Umbilical cord (tissue), 2 donors: ENCODE results near the gene JAML. TPM values are rescaled to one million over a fixed set of nuclear protein-coding genes. Genes with fewer than 3 reads are reported as not detected.
"Not testable (repeated sequence)": the region's sequence is repeated elsewhere in the genome, so short reads cannot be mapped to it uniquely, and the experiment has no call there.

Experiments
- DNase-seq: peaks from one replicate; pipeline ENCODE4 v3.0.0-alpha.2; 2015; ENCODE audit warnings: low spot score
- total RNA-seq: library from RNA; depleted of rRNA; stranded (reverse); fragments of >200 nt; gene quantifications from one replicate; pipeline ENCODE4 v1.2.3, GENCODE V29; 2014; ENCODE audit warnings: low replicate concordance; ENCODE audit not compliant: insufficient read depth

Gene JAML
- total RNA-seq, 1 donor from 2014 or later, result 18.8 TPM

DNA sequence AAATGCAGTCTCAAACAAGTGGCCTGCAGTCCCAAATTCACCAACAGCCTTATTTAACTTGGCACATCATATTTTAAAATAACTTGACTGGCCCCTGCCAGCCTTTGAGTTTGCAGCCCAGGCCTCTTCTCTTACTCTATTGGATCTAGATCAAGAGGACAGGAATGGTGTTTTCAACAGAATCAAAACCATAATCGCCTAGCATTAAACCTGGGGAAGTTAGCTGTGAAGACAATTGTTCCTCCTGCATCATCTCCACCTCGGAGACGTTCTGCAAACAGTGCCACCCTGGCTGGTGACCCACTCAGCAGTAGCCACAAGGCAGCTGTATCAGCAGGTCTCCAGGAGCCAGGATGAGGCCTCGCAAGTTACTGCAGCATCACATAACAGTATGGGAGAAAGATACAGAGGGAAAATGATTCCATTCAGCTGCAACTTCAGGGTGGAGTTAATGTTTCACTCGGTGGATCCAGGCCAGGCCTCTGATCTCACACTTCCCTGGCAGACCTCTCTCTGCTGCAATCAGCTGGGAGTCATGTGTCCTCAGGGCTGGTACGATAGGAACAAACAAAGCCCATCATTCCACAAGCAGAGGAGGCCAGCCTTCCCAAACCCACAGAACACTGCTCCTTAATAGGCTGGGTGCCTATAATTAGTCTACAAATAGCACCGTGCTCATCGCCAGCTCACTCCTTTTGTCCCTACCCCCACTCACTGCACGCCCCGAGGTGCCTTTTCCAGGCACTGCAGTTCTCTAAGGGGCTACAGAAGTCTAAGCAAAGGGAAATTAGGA, 29.8 kb downstream of the JAML start:
- peak; percentile 95 for DNase-seq

GRCh38 chr11:118193910-118194566, 30.8 kb downstream of the JAML start:
- no peak for DNase-seq

GRCh38 chr11:118192817-118193216, 32.0 kb downstream of the JAML start:
- DNase-seq, result not testable (repeated sequence)

GRCh38 chr11:118190942-118191506, 33.8 kb downstream of the JAML start:
- DNase-seq, result not testable (repeated sequence)

DNA sequence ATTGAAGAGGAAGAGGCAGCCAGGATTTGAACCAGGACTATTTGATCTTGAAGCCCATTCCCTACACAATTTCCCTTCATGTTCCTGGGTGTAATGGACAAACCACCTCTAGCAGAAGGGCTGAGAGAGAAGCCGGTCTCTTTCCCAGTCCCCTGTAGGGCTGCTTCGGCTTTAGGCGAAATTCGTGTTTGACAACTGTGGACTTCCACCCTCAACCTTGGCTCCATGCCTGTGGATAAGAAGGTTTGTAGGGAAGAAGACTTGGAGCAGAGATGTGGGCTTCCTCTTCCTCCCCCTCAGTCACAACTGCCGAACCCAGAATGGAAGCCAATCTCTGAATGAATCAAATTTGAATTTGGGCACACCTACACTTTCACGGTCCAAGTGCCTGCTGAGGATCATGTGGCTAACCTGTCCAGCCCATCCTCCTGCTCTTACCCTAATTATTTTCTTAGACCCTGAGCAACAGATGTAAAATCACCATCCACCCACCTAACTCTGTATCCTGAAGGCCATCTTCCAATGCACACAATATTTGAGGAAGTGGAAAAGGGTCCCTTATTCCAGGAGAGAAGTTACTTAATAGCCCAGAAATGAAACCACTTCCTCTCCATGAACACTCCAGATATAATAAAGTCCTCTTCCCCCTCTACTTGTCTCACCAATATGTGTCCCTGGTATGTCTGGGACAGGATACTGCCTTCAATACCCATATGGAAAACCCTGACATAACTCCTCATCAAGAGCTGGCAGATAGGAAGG, 38.3 kb downstream of the JAML start:
- DNase-seq, result no peak

DNA sequence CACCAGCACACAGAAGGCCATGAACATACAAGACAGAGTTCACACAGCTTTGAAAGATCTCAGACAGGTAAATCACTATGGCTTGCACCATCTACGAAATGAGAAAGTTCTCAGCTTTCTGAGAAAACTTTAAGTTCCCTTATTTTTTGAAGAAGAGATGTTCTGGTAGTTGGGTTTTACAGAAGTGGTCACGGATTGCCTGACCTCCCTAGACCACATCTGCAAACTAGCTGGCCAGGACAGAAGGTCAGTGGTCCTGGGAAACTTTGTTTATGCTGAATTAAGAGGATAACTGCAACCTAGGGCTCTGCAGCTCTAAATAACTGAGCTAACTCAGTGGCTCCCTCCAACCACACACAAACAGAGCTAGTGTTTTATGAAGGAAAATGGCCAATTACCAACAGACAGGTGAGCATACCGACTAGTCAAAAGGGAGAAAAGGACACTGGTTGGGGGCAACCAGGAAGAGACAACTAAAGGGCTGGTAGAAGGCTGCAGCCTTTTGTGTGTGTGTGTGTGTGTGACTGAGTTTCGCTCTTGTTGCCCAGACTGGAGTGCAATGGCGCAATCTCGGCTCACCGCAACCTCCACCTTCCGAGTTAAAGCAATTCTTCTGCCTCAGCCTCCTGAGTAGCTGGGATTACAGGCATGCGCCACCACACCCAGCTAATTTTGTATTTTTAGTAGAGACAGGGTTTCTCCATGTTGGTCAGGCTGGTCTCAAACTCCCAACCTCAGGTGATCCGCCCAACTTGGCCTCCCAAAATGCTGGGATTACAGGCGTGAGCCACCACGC, 39.8 kb downstream of the JAML start:
- no peak for DNase-seq

- not testable (repeated sequence) for DNase-seq
Observed at GRCh38 chr11:118183691-118184090, 41.1 kb downstream of the JAML start.

DNA sequence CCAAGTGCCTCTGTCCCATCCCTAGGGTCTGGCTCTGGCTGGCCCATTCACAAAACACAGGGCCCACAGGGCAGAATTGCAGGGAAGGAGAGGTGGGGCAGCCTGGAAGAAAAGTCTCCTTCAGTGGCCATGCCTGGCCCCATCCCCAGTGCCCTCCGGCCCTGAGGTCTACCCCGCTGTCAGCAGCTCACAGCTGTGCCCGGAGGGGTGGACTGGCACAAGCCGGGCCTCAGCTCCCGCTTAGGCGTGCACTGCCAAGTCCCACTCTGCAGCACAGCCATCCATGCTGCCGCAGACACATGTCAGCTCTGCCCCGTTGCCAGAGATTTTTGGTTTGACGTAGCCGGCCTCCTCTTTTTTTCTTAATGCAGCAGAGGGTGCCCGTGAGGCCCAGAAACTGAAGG, 44.5 kb downstream of the JAML start:
- peak; percentile 93 for DNase-seq

- DNase-seq, result no peak
Observed at GRCh38 chr11:118176778-118177134, 48.1 kb downstream of the JAML start.

DNA sequence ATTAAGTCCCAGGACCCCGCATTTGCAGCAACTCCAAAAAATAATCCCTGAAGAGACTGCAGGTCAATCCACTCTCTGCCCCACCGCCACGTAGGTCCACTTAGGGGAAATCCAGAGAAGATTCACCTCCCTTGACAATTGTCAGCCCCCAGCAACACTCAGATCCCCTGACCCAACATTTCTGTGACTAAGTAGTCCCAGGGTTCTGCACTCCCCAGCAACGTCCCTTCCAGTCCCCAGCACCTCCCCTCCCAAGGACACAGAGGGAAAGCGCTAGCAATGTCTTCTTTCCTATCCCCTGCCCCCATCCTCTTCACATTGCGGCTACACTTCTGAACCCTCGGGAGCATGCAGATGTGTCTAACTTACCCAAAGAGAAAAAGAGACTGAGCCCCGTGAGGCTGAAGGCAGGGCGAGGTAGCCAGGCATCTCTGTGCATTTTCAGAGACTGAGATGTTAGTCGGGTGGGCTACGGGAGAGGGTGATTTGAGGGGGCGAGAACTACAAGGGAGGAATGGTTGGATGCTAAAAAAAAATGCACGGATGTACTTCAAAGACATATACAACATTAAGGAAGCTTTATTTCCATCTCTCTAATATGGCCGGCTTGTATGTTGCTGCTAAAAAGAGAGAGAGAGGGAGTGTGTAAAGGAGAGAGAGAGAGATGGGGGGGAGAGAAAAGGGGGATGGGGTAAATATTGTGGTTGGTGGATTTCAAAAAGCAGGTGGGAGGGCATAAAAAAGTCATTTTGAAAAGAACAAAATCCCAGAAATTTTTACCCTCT, 48.6 kb downstream of the JAML start, which contains the start of gene SCN2B:
SCN2B (minus strand) TSS at position 647 of the 785 bp plus-strand sequence; CDS start at position 439, 208 bp downstream.
- peak; percentile 69 for DNase-seq

DNA sequence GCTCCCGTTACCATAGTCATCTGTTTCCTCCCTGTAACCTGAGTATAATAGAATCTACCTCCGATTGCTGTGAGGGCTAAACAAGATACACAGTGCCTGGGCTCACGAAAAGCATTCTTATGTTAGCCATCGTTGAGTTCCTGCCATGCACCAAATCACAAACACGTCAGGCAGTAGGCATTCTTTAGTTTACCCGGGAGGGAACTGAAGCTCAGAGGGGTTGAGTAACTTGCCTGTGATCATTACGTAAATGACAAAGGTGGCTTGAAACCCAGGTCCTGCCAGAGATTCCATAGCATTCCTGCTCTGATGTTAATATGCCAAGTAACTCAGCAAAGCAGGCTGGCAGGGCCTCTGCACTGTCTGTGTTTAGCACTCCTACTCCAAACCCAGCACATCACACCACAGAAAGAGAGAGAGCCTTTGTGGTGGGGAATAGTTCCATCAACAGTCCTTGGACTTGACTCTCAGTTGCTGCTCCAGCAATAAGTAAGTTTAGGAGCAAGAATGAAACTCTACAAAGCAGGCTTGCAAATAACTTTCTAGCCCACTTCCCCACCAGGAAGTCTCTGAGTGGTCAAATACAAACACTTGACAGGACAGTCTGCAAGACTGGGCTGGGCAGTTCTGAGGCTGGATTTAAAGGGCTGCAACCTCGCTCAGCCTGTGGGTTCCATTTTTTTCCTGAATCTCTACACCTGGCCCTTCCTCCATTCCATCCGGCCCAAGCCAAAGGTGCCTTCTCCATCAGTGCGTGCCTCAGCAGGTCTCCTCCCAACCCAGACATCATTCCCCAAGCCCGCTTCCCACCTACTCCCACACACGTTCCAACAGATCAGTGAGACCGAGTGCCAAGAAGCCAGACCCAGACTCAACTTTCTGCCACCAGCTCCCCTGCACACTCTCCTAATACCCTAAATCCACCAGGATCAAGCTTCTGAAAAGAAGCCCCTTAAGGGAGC, 49.5 kb downstream of the JAML start:
- peak; percentile 28 for DNase-seq

- no peak for DNase-seq
Observed at GRCh38 chr11:118174006-118174567, 50.7 kb downstream of the JAML start.

- no peak for DNase-seq
Observed at GRCh38 chr11:118172356-118172755, 52.5 kb downstream of the JAML start.

DNA sequence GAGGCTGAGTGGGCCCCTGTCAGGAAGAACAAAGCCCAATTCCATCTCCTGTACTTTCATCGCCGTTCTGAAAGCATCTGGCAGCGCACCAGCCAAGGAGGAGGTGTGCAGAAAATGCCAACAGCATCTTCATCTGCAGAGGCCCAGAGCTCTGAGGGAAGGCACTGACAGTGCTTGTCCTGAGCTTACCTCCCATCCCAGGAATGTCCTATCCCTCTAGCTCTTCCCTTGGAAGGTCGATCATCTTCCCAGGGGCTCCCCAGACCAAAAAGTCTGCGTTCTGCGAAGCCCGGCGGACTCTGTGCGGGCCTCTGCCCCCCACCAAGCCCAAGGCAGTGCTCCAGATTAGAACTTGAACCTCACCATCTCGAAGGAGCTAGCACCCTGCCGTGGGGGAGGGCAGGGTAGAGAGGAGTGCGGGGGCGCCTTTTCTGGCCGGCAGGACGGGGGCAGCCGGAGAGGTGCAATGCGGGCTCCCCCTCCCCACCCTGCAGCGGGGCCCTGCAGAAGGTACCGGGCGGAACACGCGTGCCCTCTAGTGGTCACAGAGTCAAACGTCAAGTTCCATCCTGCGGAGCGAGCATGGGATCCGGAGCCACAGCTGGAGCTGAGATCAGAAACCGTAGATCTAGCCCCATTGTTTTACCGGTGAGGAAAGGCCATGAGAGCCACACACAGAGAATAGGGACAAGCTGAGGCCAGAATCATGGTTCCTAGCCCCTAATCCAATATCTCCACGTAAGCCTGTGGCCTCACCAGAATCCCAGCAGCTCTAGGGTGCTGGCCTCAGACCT, 53.3 kb downstream of the JAML start:
- peak; percentile 71 for DNase-seq

DNA sequence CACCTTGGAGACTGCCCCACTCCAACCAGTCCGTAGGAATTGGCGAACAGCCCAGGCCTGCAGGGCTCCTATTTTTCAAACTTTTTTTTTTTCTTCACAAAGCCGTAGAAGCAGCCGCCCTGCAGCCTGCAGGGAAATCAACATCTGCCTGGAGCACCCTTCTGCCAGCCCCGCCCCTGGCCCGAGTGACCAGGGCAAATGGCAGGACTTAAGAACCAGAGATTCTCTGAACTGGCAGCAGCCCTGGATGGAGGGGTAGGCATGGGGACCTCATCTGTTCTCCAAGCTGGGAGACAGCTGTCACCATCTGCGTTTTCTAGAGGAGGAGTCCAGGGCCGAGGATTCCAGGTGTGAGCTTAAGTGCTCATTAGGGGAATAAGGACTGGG, 53.9 kb downstream of the JAML start:
- no peak for DNase-seq

GRCh38 chr11:118170231-118170630, 54.6 kb downstream of the JAML start:
- DNase-seq, result no peak

DNA sequence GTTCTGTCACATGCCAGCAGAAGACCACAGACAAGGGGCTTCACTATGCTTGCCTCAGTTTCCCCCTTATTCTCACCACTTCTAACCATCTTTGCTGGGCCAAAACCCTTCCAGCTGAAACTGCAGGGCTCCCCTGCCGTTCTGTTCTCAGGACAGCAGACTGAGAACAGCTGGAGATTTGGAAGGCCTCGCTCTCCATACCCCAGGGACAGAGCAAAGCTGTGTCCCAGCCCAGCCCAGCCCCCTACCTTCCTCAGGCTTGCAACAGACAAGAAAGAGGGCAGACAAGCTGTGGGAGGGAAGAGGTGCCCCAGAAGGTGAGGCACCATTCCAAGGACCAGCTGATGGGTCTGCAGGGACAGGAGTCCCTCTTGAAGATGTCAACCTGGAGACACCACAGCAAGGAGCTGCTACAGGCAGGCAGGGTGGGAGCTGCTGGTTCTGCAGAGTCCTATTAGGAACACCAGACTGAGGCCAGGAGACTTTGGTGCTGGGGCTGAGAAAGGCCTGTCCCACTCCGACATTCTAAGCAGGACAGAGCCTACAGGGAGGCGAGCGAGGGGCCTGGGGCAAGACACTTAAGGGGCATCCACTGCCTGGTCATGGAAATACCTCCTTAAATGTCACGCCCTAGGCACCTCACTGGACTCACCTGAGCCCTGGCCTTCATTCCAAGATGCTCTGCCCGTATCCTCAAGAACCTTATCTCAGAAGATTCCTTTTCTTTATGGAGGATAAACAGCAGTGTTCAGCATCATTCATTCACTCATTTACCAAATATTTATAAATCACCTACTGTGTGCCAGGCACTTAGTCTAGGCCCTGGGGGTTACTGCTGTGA, 55.3 kb downstream of the JAML start:
- no peak for DNase-seq
